ENCODE results near the gene PCMTD2.

Gene PCMTD2

DNA sequence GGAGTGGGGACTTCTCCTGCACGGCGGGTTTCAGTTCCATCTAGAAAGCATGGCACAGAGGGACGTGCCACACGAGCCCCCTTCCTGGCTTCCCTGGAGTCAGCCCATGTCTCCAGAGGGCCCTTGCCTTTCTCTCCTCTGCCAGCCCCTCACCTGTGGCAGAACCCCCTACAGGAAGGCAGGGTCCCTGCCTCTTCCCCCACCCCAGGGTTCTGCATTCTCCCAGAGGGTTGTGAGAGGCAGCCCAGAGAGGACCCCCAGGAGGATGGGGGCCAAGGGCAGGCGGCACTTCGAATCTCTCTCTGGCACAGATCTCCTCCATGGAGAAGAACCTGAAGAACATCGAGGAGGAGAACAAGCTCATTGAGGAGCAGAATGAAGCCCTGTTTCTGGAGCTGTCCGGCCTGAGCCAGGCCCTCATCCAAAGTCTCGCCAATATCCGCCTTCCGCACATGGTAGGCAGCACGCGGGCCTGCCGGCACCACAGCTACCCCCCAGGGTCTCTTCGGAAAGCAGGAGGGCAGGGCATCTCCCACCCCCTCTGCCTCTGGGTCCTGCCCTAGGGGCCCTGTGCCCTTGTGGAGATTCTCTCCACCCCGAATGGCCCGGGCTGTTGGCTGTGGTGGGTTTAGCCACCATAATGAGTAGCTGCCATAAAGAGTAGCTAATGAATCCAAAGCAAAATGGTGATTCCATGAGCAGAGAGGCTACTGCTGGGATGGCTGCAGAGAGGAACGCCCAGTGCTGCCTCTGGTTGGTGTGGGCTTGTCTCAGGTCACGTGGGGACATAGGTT is 15.9 kb upstream of the PCMTD2 start:
- DNase-seq, result no peak

DNA sequence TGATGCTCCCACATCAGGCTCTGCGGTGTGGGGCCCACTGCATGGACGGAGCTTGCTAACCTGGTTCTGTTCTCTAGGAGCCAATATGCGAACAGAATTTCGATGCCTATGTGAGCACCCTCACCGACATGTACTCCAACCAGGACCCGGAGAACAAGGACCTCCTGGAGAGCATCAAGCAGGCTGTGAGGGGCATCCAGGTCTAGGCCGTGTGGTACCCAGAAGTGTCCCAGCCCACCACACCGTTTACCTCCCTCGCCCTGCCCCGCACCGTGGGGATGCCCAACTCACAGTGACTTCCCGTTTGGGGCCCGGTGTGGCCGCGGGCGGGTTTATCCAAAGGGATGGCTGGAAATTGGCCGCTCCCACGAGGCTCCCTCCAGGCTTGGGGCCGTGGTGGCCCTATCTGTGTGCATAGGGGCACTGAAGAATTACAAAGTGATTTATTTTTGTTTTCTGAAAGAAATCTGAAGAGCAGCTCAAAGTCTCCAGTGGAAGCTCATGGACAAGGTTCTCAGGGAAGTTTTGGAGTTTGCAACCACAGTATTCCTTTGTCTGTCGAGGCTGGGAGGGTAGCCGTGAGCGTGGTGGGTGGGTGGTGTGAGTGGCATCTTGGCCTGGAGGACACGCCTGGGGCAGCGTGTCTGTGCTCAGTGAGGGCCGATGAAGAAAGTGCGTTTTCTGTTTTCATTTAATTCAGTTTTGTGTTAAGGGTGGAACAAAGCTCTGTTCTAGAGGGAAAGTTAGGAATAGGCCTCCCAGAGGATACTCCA is 15.1 kb upstream of the PCMTD2 start:
- DNase-seq, result no peak

DNA sequence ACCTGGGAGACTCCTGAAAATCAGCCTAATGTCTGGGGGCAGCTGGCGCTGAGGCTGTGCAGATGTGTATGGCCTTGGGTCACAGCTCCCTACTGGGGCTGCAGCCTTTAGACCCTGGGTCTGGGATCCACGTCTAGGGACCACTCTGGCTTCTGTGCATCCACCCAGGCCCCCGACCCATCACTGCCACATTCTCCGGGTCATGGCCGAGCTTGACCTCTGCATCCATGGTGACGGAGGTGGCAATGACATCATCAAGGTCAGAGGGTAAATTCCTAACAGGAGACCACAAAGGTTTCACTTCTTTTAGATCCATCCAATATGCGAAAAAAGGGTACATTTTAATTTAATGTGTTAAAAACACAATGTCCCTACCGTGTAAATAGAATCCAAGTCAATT is 14.5 kb upstream of the PCMTD2 start:
- DNase-seq, result no peak

DNA sequence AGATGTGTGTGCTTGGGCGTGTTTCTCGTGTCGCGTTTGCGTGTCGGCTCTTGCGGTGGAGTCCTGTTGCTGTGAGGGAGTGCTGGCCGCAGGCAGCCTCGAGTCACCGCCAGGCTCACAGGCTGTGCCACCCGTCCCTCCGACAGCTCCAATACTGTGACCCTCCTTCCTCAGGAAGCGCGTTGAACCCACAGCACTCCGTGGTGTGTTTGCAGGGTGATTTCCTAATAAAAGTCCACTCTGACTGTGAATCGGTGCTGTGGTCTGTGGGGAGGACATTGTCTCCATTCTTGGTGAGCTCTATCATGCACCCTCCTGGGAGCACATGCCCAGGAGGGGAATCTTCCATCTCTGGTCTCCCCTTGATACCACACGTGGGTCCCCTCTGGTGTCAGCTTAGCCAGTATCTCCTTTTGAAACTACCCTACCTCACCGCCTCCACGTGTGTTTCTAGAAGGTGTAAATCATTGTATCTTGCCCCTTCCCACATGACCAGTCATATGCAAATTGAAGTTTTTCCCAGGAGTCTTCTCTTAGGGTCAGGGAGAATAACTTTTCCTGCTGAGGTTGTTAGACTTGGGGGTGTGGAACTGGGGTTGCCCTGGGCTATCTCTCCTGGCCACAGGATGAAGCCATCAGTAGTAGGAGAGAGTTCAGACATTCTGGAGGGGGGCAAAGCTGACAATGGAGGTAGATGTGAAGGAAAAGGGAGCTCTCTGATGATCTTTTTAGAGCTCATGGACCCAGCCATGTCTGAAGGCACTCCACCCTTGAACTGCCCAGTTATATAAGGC is 13.3 kb upstream of the PCMTD2 start:
- DNase-seq, result no peak

DNA sequence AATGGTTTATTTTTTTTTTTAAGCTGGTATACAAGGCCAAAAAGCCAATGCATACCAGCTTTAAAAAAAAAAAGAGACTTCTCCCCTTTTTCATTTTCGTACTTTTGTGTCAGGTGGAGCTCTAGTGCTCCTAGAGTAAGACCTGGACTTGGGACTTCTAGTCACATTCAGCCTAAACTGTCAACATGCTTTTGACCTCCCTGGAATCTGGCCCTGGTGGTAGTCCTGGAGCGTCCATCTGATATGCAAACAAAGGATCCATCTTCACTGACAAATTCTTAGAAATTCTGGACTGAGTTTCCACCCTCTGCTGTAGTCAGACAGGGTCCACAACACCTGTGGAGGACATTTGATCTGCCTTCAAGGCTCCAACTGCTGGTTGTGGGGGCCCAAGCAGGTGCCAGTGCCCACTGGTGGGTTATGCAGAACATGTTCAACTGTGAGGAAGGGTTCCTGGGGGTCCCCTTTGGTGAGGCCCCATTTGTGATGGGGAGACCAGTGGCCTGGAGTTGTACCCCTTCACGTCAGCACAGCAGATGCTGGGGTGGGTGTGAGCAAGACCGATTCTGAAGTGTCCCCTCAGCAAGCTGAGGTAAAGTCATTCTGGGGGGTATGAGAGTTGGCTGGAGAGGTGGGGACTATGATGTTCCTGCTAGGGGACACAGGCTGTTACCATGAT is 12.6 kb upstream of the PCMTD2 start:
- DNase-seq, result no peak

DNA sequence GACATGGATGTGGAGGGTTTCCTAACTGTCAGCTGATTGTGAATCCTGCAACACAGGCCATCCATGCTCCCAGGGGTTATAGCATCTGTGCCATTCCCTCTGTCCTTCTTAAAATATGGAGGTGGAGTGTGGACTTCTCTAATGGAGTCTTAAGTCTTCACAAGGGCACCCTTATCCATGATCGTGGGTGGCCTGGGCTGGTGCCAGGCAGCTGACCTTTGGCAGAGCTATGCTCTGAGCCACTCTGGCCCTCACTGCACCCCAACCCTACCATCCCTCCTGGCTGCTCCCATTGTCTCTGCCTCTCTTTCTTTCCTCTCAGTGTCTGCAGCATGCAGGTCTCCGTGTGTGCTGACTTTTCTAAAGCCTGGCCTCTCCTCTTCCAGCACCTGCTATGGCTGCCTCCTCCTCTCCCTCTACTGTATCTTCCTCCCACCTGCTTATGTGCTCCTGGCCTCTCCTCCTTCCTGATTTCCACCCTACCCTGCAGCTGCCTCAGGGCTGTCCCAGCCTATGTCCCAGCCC is 11.2 kb upstream of the PCMTD2 start:
- no peak for DNase-seq

DNA sequence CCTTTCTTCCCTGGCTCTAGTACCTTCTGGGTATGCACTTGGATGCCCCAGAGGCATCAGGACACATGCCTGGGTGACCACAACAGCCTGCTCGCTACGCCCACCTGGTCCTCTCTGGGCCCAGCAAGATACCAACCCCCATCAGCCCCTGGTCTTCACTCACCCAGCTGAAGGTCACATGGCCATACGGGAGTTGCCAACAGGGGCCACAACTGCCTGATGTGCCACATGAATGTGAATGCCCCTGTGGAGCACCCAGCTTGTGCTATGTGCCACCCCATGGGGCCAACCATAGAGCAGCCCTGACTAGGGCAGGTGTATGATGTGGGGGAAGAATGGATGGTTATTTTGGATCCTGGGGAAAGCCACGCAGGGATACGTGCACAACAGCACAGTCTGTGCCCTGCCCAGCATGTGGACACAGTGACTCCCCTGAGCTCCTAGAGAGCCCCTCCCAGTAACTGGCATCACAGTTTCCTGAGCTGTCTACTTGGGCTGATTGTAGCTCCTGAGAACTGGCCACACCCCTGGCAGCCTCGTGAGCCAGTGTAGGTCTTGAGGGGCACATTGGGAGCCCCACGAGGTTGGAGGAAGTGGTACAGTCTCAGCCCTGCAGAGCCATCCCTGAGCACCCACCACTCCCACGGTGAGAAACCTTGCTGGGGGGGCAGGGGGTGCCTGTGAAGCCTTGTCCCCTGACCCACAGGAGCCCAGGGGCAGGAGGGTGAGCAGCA is 10.5 kb upstream of the PCMTD2 start:
- DNase-seq, result no peak

DNA sequence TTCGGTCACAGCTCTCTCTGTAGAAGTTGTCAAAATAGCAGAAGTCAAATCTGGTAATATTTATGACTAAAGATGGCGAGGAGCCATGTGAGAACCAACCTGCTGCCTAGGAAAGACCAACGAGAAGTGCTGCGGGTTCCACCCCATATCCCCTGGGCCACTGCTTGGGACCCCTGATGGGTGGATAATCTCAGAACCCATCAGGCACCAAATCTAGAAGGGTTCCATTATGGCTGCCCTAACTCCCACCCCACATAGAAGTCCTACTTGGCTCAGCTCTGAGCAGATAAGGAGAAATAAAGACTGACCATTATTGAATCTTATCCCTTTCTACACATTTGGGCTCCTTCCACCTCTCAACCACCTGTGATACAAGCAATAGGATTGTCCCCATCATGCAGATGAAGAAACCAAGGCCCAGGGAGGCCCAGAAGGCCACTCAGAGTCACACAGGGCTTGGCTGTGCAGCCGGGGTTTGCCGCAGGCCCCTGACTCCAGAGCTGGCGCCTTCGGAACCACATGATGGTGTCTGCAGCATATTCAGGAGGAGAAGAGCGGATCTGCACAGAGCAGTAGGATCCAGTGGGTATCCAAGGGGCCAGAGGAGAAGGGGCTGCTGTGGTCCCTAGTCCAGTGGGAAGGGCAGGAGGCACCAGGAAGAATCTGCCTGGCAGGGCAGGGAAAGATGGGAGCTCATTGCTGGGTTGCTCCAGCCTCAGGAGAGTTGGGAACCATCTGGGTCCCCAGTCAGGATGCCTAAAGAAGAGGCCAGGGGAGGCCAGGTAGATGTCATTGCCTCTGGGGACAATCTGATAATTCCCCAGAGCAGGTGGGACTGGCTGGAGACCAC is 9.6 kb upstream of the PCMTD2 start:
- no peak for DNase-seq

DNA sequence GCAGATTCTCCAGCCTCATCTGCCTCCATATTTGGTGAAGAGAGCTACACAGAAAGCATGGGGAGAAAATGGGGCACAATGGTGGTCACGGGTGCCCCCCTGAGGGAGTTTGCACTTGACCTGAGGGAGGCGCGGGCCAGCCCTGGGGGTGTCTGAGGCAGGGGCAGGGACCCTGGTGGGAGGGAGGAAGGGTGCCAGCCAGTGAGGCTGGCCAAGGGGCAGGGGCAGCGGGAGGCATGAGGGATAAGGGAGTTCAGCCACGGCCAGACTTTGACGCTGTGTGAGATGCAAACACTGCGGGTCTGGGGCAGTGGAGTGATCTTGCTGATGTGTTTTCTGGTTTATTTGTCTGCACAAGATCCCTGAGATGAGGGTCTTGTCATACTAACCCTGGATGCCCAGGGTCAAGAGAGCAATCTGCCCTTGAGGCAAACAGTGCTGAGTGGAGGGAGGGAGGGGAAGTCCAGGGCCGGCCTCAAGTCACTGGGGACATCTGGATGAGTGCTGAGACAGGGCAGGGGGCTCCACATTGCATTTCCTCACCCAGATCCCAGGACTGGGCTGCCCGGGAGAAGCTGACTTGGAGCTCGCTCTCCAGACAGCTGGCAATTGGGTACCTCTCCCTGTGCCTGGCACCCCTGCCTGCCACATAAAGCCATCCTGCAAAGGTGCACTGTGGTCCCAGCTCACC is 8.8 kb upstream of the PCMTD2 start:
- DNase-seq, result no peak

DNA sequence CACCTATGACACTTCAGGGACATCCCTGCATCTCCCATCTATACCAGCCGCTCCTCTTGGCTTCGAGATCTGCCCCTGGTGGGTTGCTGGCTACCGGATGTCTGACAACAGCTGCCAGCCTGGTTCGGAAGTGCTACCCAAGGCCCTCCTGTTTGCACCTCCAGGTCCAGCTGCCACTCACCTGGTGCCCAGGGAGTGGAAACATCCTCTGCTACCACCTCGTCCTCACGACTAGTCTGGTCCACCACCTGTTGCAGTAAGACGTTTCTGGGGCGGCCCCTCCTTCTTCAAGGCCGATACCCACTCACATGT is 8.3 kb upstream of the PCMTD2 start:
- DNase-seq, result no peak

DNA sequence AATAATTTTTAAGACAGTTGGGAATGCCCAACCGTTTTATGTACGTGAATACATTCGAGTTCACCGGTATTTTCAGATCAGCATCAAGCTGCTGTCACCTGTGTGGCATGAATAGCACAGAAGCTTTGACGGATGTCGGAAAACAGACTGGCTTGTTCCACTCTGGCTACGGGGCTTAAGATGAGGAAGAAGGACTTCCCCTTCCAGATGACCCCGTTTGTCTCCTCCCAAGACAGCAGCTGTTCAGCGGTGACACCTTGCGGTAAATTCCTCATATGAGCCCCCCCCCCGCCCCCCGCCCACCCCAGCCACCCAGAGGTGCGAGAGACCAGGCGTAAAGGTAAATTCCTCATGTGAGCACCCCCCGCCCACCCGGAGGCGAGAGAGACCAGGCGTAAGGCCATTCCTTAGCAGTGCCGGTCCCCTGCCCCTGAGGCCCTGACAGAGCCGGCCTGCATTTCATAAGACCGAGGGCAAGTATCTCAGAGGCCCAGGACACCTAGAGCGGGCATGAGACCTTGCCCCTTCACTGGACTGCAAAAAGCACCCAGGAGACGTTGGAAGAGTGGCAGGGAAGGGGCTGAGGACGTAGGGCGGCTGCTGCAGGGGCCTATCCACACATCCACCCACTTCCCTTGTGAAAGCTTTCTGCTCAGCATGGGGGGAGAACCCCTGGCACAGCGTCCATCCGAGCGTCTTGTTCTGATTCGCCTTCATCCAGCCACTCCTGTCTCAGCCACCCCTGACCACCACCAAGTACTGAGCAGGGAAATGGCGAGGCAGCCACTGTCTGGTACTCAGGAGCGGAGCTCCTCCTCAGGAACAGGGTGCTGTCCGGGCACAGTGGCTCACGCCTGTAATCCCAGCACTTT is 7.3 kb upstream of the PCMTD2 start:
- DNase-seq, result no peak

DNA sequence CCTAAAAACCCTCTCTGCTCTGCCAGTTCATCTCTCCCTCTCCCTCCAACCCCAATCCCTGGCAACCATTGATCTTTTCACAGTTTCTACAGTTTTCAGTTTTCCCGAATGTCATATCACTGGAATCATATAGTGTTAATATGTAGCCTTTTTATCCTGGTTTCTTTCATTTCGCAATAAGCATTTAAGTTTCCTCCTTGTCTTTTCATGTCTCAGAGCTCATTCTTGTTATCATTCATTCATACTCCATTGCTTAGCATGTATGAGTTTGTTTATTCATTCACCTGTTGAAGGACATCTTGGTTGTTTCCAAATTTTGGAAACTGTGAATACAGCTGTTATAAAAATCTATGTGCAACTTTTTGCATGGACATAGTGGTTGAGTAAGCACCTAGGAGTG is 5.5 kb upstream of the PCMTD2 start:
- no peak for DNase-seq

DNA sequence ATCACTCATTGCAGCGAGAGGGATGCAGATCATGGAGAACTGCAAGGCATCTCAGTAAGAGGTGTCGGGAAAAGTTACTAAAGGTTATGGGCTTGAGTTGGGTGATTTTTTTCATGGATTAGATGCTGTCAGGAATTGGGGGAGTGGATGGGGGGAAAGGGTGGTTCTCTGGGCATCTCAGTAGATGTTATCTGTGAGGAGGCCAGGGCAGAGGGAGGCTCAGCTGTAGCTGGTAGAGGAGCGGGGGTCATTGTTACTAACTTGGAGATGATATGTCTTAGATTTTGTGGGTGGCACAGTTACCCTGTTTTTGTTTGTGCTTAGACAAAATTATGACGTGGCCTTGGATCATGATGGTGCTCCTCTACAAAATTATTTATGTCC is 2.6 kb upstream of the PCMTD2 start:
- no peak for DNase-seq

DNA sequence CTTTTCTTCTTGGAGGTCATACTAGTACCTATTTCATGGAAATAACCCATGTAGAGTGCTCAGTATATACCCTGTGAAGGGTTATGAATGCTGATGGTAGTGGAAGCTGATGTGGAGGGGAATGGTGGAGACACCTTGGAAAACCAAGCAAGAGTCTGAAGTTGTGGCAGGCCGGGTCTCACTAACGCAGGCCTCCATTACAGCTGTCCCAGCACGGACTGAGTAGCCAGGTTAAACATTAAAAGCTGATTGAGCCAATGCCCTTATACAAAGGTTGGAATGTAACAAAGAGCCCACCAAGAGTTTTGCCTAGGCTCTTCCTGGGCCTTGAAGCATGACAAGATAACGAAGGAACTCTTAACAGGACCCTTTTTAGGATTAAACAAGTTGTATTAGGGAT is 2.1 kb upstream of the PCMTD2 start:
- no peak for DNase-seq

DNA sequence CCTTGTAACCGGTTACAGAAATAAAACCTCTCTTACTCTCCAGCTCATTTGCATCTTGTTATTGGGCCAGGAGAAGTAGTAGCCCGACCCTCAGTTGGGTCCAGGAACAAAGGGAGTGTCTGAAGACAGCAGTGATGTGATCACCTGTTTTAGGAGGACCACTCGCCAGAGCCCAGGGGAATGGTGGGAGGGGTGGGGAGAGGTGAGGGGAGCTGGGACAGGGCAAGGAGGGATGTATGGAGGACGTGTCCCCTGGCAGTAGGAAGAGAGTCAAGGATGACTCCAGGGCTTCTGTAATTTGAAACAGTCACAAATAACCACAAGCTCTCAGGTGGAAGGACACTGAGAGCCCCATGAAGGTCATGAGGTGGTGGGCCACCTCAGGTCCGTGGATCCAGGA is 1.4 kb upstream of the PCMTD2 start:
- DNase-seq, result no peak

DNA sequence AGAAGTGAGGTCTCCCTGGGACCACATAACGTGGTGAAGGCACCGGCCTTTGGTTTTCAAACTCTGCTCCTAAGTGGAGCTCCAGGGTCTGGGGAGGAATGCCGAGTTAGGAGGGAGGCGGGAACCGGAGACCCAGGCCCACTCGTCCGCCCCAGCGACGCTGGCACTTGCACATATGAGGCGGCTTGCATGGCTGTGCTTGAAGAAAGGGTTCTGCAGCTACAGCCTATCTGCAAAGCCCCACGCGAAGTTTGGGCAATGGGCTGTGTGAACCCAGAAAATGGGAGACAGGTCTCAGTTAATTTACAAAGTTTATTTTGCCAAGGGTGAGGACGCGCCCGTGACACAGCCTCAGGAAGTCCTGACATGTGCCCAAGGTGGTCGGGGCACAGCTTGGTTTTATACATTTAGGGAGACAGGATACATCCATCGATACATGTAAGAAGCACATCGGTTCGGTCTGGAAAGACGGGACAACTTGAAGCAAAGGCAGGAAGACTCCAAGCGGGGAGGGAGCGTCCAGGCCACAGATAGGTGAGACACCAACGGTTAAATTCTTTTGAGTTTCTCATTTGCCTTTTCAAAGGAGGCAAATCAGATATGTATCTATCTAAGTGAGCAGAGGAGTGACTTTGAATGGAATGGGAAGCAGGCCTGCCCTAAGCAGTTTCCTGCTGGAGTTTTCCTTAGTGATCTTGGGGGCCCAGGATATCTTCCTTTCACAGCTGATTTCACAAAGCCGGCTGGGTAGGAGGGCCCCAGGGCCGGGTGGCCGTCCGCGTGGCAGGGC is 782 bp upstream of the PCMTD2 start:
- peak; percentile 32 for DNase-seq

DNA sequence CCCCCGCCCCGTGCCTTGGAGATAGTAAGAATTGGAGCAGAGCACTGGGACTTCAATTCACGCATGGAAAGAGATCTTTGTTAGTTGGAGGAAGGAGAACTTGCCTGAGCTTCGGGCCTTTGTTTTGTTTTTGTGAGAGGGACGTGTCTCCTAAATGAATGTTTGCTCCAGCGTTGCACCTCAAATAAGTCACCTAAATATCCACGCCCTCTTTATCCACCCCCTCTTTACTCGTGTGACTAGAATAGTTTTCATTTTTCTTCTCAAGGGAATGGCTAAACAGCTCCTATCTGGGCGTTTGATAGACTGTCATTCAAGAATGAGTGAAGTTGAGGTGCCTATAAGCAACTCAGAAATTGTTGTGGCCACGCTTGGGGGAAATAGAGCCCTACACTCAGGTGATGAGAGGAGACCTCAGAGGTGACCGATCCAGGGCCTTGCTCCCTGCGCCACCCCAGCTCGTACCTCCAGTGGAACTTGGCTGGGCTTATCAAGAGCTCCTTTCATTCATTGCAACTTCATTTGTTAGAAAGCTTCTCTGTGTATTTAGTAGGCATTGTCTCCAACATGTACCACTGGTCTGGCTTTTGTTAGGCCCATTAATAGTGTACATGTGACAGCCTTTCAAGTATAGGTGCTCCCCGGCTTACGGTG is 861 bp downstream of the PCMTD2 start:
- DNase-seq, result peak; percentile 26

DNA sequence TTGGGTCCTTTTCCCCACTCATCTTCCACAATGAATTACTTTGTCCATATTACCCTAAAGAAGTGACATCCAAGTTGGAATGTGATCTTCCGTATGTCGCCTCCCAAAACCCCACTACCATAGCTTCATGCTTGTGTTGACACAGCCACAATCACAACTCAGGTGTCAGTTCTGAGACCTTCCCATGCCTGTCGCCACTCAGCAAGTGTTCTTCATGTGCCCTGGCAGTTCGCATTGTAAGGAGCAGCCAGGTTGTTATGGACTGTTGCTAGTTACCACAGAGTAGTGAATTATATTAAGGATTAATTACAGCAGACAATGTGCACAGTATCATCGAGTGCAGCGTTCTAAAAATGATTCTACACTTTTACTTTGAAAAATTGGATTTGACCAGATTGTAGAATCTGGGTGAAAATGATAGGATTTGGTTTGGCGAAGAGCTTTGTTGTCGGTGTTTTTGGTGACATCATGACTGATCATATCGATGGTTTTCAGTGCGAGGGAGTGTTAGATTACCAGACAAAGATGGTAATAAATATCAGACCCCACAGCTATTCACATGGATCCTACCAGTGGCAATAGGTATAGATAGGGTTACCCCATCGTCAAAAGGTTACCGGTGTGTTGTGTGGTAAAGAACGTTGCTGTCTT is 1.7 kb downstream of the PCMTD2 start:
- DNase-seq, result no peak
